Endothelial cell of umbilical vein (primary cell): ENCODE measurements around the gene ZSCAN25. TPM values are rescaled to one million over a fixed set of nuclear protein-coding genes. Genes with fewer than 3 reads are reported as not detected.

Source experiments
- BruUV-seq: library from RNA; stranded (reverse); fragments of 400-500 nt; replicated peaks from 2 replicates; lab custom pipeline; 2021; lab: Mats Ljungman, UMichigan
- CTCF ChIA-PET: fragments of 300-600, 350-600 bp; sonication (Branson Sonifier 250); formaldehyde crosslinking; loops from one replicate; lab custom pipeline; 2021; ENCODE audit warnings: antibody characterized with exemption, inconsistent platforms; lab: Charles Lee
- POLR2A ChIA-PET: fragments of 300-600, 350-600 bp; sonication (Branson Sonifier 250); formaldehyde crosslinking; loops from one replicate; lab custom pipeline; 2021; ENCODE audit warnings: antibody characterized with exemption, inconsistent platforms; lab: Charles Lee
- DNase-seq: peaks from one replicate; pipeline ENCODE4 v3.0.0-alpha.2; 2011; ENCODE audit warnings: low read depth, low spot score
- FAIRE-seq: peaks from 2 replicates; lab custom pipeline; 2011; peaks lifted over from hg19 to GRCh38; lab: Jason Lieb, UNC
- H2AFZ ChIP-seq: 2 replicates; pipeline ENCODE4 v1.6.0; 2012; ENCODE audit warnings: low read depth, low read length, control low read depth, inconsistent platforms
- H3K27ac ChIP-seq: 2 replicates; pipeline ENCODE4 v1.5.1; 2011; ENCODE audit warnings: low read depth, mild to moderate bottlenecking, control low read depth, low read length, moderate library complexity; ENCODE audit not compliant: insufficient read depth
- H3K27me3 ChIP-seq, 2 experiments: 2 replicates each; pipeline versions ENCODE4 v1.6.0 to v1.6.1; 2011; ENCODE audit warnings: low read length in 2 of 2, mixed read lengths in 1 of 2; ENCODE audit not compliant: control insufficient read depth in 2 of 2, insufficient read depth in 2 of 2
- H3K36me3 ChIP-seq, 2 experiments: 2 replicates in 1 of 2; 3 replicates in 1 of 2; pipeline ENCODE4 v1.5.1; 2011; ENCODE audit warnings: low read length in 2 of 2, mild to moderate bottlenecking in 1 of 2, moderate library complexity in 1 of 2; ENCODE audit not compliant: control insufficient read depth in 2 of 2, insufficient read depth in 2 of 2; ENCODE audit errors: extremely low read depth in 1 of 2
- H3K4me1 ChIP-seq: 3 replicates; pipeline ENCODE4 v1.5.1; 2011; ENCODE audit warnings: mild to moderate bottlenecking, low read length; ENCODE audit not compliant: control insufficient read depth, insufficient read depth; ENCODE audit errors: extremely low read depth
- H3K4me2 ChIP-seq: 2 replicates; pipeline ENCODE4 v1.6.1; 2011; ENCODE audit warnings: low read length, control low read depth, mixed read lengths; ENCODE audit not compliant: insufficient read depth
- H3K4me3 ChIP-seq, 3 experiments: fragments of 200-600 bp in 1 of 3; sonication (generic), shearing (Covaris generic) in 1 of 3; replicated peaks in 1 of 3; 2 replicates each; pipeline ENCODE4 v1.5.1; 2011 to 2016; ENCODE audit warnings: control low read depth in 3 of 3, low read length in 3 of 3, mild to moderate bottlenecking in 2 of 3, inconsistent platforms in 1 of 3, low read depth in 1 of 3, moderate library complexity in 1 of 3; ENCODE audit not compliant: insufficient read depth in 1 of 3
- H3K79me2 ChIP-seq: 2 replicates; pipeline ENCODE4 v1.6.0; 2012; ENCODE audit warnings: low read length, inconsistent platforms; ENCODE audit not compliant: control insufficient read depth, insufficient read depth
- H3K9ac ChIP-seq: replicated peaks from 2 replicates; pipeline ENCODE3; 2011; ENCODE audit warnings: low read length, control low read depth; ENCODE audit not compliant: insufficient read depth; ENCODE audit errors: extremely low read depth
- H3K9me1 ChIP-seq: replicated peaks from 3 replicates; pipeline ENCODE4 v1.6.0; 2011; ENCODE audit warnings: mild to moderate bottlenecking, low read length; ENCODE audit not compliant: control insufficient read depth, insufficient read depth; ENCODE audit errors: extremely low read depth
- H3K9me3 ChIP-seq: replicated peaks from 2 replicates; pipeline ENCODE4 v1.5.1; 2012; ENCODE audit warnings: low read length, inconsistent platforms; ENCODE audit not compliant: control insufficient read depth, insufficient read depth
- H4K20me1 ChIP-seq: replicated peaks from 2 replicates; pipeline ENCODE3; 2011; ENCODE audit warnings: mild to moderate bottlenecking, low read length; ENCODE audit not compliant: control insufficient read depth, insufficient read depth; ENCODE audit errors: extremely low read depth
- CTCF ChIP-seq, 2 donors: IDR thresholded peaks; 1 replicate in 1 of 2; 2 replicates in 1 of 2; pipeline ENCODE4 v1.5.1; 2011; ENCODE audit warnings: low read length in 2 of 2, mild to moderate bottlenecking in 2 of 2, moderate library complexity in 2 of 2, control low read depth in 1 of 2, inconsistent platforms in 1 of 2, low read depth in 1 of 2; ENCODE audit not compliant: insufficient read depth in 1 of 2; ENCODE audit errors: extremely low read depth in 1 of 2
- EZH2 ChIP-seq: IDR thresholded peaks from 2 replicates; pipeline ENCODE4 v1.6.1; 2012; ENCODE audit warnings: borderline replicate concordance, low read depth, mild to moderate bottlenecking, moderate library complexity, low read length, inconsistent platforms; ENCODE audit not compliant: severe bottlenecking
- FOS ChIP-seq: IDR thresholded peaks from 2 replicates; pipeline ENCODE4 v1.6.1; 2011; ENCODE audit warnings: mild to moderate bottlenecking, low read length, moderate library complexity, borderline replicate concordance; ENCODE audit not compliant: insufficient read depth
- GATA2 ChIP-seq: IDR thresholded peaks from 2 replicates; pipeline ENCODE4 v1.7.0; 2011; ENCODE audit warnings: low read depth, mild to moderate bottlenecking, moderate library complexity, mixed read lengths, low read length; ENCODE audit not compliant: insufficient read length, insufficient read depth
- JUN ChIP-seq: IDR thresholded peaks from 2 replicates; pipeline ENCODE4 v1.6.1; 2011; ENCODE audit warnings: borderline replicate concordance, low read depth; ENCODE audit not compliant: insufficient read length, insufficient read depth
- MAX ChIP-seq: IDR thresholded peaks from 2 replicates; pipeline ENCODE4 v1.6.1; 2011; ENCODE audit not compliant: insufficient read depth, insufficient read length
- MYC ChIP-seq: IDR thresholded peaks from one replicate; pipeline ENCODE4 v1.6.1; 2011; ENCODE audit warnings: mild to moderate bottlenecking, low read depth, low read length
- POLR2A ChIP-seq: IDR thresholded peaks from 2 replicates; pipeline ENCODE4 v1.6.1; 2012; ENCODE audit warnings: low read depth, mild to moderate bottlenecking, control low read depth, low read length
- POLR2AphosphoS5 ChIP-seq: IDR thresholded peaks from 2 replicates; pipeline ENCODE4 v1.6.1; 2012; ENCODE audit warnings: low read depth, mild to moderate bottlenecking, control low read depth, low read length, moderate library complexity; ENCODE audit not compliant: insufficient read depth
- dilution Hi-C: fragments of 300-500 bp; cut with MboI; formaldehyde crosslinking; loops from one replicate; pipeline ENCODE4 v1.15.0; 2019; ENCODE audit warnings: low sequenced_read_pairs; ENCODE audit not compliant: extremely low pct_ligation_motif_present
- intact Hi-C: fragments of 100-400 bp; cut with micrococcal nuclease; formaldehyde crosslinking; loops from one replicate; pipeline ENCODE4 v1.10.0; 2022
- polyA plus RNA-seq, 4 experiments: library from polyadenylated mRNA; depleted of rRNA in 3 of 4; stranded (reverse) in 3 of 4; unstranded in 1 of 4; fragments of >200 nt; gene quantifications; 2 replicates each; pipeline versions ENCODE4 v1.2.1 to v1.2.3, GENCODE V29; 2011 to 2012; ENCODE audit warnings: missing spikeins in 1 of 4
- total RNA-seq: library from RNA; stranded (reverse); gene quantifications from 2 replicates; pipeline ENCODE4 v1.2.3, GENCODE V29; 2021

Gene ZSCAN25
- total and polyA plus RNA-seq, 2 donors (not counting 3 experiments of a cell fraction or from before 2014, with no cell fraction given): 8.9 to 13.8 TPM

- DNase-seq: no peak
- Histone ChIP-seq H3K4me1 (no peaks in the 10 kb centered on the region), H3K4me3 (no peak overlapping the region), H4K20me1 (no peaks in the 10 kb centered on the region), H3K9ac (no peak overlapping the region), H3K27ac (no peak overlapping the region), H3K9me3 (no peaks in the 10 kb centered on the region), H3K4me2 (no peak overlapping the region), H3K79me2 (no peaks in the 10 kb centered on the region), H3K27me3 (no peaks in the 10 kb centered on the region), H3K9me1 (no peaks in the 10 kb centered on the region), H3K36me3 (peaks cover 29 to 66% of the 10 kb centered on the region in 2 experiments), H2AFZ (no peak overlapping the region)
- dilution Hi-C loops: no loop called here
- ChIA-PET POLR2A (no interaction called here), CTCF (no interaction called here)
- no TSS peak for BruUV-seq
- FAIRE-seq: no peak
- TF ChIP-seq POLR2A (no peak), POLR2AphosphoS5 (no peak), CTCF (IDR thresholded peaks at IDR 0.05; ENCODE audit: extremely low read depth in 1 of 2, insufficient read depth in 1 of 2, low read depth in 1 of 2, low read length in 2 of 2) (no peak), EZH2 (no peak), JUN (no peak), MAX (no peak), FOS (no peak), MYC (no peak), GATA2 (no peak)
- intact Hi-C loops: no loop called here
Observed at GRCh38 chr7:99624484-99624883, 7.7 kb downstream of the ZSCAN25 start.
